ENCODE results near the gene SMURF1. TPM values are rescaled to one million over a fixed set of nuclear protein-coding genes. Genes with fewer than 3 reads are reported as not detected.

SMURF1 gene
- total and polyA plus RNA-seq, 7 donors, result 8.4 to 18.0 (median 14.1) TPM

- Histone ChIP-seq H3K27me3 (no peaks in the 10 kb centered on the region), H3K9me3 (no peaks in the 10 kb centered on the region), H3K4me3 (no peak overlapping the region), H3K36me3 (peaks cover 45 to 96% (median 77%) of the 10 kb centered on the region in 4 donors), H3K27ac (no peak overlapping the region), H3K4me1 (peaks cover 0 to 16% (median 5%) of the 10 kb centered on the region in 4 donors)
- intact Hi-C loops (cut with DNase I), result no loop called here
- WGBS, 2 donors, result 84 to 85% methylated on average over 11 of the region's 11 CpGs
- no peak for TF ChIP-seq POLR2AphosphoS5 (IDR thresholded peaks at IDR 0.05)
- no peak for TF ChIP-seq EP300 (IDR thresholded peaks at IDR 0.05)
- TF ChIP-seq CTCF (IDR thresholded peaks at IDR 0.05), result peak in 1 of 4 experiments; percentile 14
- TF ChIP-seq POLR2A (IDR thresholded peaks at IDR 0.05), result no peak
- no peak for DNase-seq
Measured at GRCh38 chr7:99036546-99037111, 107.3 kb downstream of the SMURF1 start.

GRCh38 chr7:99035723-99036545, 108.0 kb downstream of the SMURF1 start:
- H3K4me1 ChIP-seq, result peaks cover 0 to 10% (median 4%) of the 10 kb centered on the region in 4 donors
- H3K27me3 ChIP-seq, result no peaks in the 10 kb centered on the region
- H3K4me3 ChIP-seq, result no peak overlapping the region
- TF ChIP-seq EP300 (IDR thresholded peaks at IDR 0.05) (no peak), POLR2A (IDR thresholded peaks at IDR 0.05) (no peak), CTCF (IDR thresholded peaks at IDR 0.05) (no peak), POLR2AphosphoS5 (IDR thresholded peaks at IDR 0.05) (no peak)
- peaks cover 47 to 96% (median 80%) of the 10 kb centered on the region in 4 donors for H3K36me3 ChIP-seq
- no peaks in the 10 kb centered on the region for H3K9me3 ChIP-seq
- intact Hi-C loops (cut with DNase I), result no loop called here
- DNase-seq, result no peak
- WGBS, 2 donors, result 88 to 91% methylated on average over 26 of the region's 26 CpGs
- no peak overlapping the region for H3K27ac ChIP-seq

- no peak overlapping the region for H3K4me3 ChIP-seq
- peaks cover 0 to 2% (median 0%) of the 10 kb centered on the region in 4 donors for H3K4me1 ChIP-seq
- H3K9me3 ChIP-seq, result no peaks in the 10 kb centered on the region
- DNase-seq, result no peak
- 94 to 95% methylated on average over 30 of the region's 30 CpGs for WGBS, 2 donors
- TF ChIP-seq EP300 (IDR thresholded peaks at IDR 0.05), result no peak
- TF ChIP-seq POLR2AphosphoS5 (IDR thresholded peaks at IDR 0.05), result no peak
- no peak for TF ChIP-seq POLR2A (IDR thresholded peaks at IDR 0.05)
- no peak for TF ChIP-seq CTCF (IDR thresholded peaks at IDR 0.05)
- intact Hi-C loops (cut with DNase I), result no loop called here
- H3K27ac ChIP-seq, result no peak overlapping the region
- H3K27me3 ChIP-seq, result no peaks in the 10 kb centered on the region
- H3K36me3 ChIP-seq, result peaks cover 52 to 98% (median 85%) of the 10 kb centered on the region in 4 donors
Measured at GRCh38 chr7:99034932-99035722, 108.8 kb downstream of the SMURF1 start.

GRCh38 chr7:99033765-99034164, 110.1 kb downstream of the SMURF1 start:
- H3K27ac ChIP-seq, result peak overlapping the region in 2 of 4 donors; percentile 11 to 23
- no peaks in the 10 kb centered on the region for H3K4me1 ChIP-seq
- H3K9me3 ChIP-seq, result no peaks in the 10 kb centered on the region
- 82 to 86% methylated on average over 4 of the region's 4 CpGs for WGBS, 2 donors
- no peak overlapping the region for H3K4me3 ChIP-seq
- peaks cover 61 to 100% (median 87%) of the 10 kb centered on the region in 4 donors for H3K36me3 ChIP-seq
- no peak for DNase-seq
- no peaks in the 10 kb centered on the region for H3K27me3 ChIP-seq
- no peak for TF ChIP-seq EP300 (IDR thresholded peaks at IDR 0.05)
- no peak for TF ChIP-seq CTCF (IDR thresholded peaks at IDR 0.05)
- TF ChIP-seq POLR2AphosphoS5 (IDR thresholded peaks at IDR 0.05), result no peak
- TF ChIP-seq POLR2A (IDR thresholded peaks at IDR 0.05), result no peak
- intact Hi-C loops (cut with DNase I), result no loop called here

Data from sigmoid colon (tissue), 7 donors.